Skeletal muscle tissue (tissue), 2 donors: ENCODE data around the gene FAR1. TPM values are rescaled to one million over a fixed set of nuclear protein-coding genes. Genes with fewer than 3 reads are reported as not detected.

ENCODE experiments used
- small RNA-seq: library from RNA; depleted of rRNA; stranded (forward); fragments of <200 nt; gene quantifications from one replicate; pipeline ENCODE3, GENCODE V24; 2014
- total RNA-seq: library from RNA; depleted of rRNA; stranded (reverse); fragments of >200 nt; gene quantifications from one replicate; pipeline ENCODE4 v1.2.3, GENCODE V29; 2014

Gene FAR1
- total RNA-seq, 1 donor from 2014 or later, result 37.6 TPM

Small RNAs within 50 kb of the gene (small RNA-seq; reads per million reads assigned to genes)
- not detected for gene AC013828.1
- not detected for gene RF00019
- not detected for gene RPL39P26

Other genes starting within 250 kb of the FAR1 start
- gene BTBD10, start 205.4 kb upstream of the FAR1 start, total RNA-seq, result 91.3 TPM
- gene PTH, start 172.7 kb upstream of the FAR1 start, total RNA-seq, result not detected